Heart left ventricle (tissue), 13 donors: ENCODE measurements around the gene TAB2.

Experiments used
- POLR2A ChIP-seq, 2 donors: fragments of 450-650 bp; IDR thresholded peaks; one replicate each; pipeline ENCODE4 v1.6.1; 2017; ENCODE audit warnings: antibody characterized with exemption in 2 of 2, mild to moderate bottlenecking in 2 of 2, moderate library complexity in 2 of 2
- TF ChIP-seq, protein P1 (sequence below), 12 donors: fragments of 200-600 bp; sonication (generic) in 4 of 12; IDR thresholded peaks; one replicate each; pipeline versions ENCODE4 v1.5.0 to v1.8.0; 2018 to 2022; ENCODE audit warnings: antibody characterized with exemption in 12 of 12, mild to moderate bottlenecking in 5 of 12
- donor health status: ischemic (EF 13 %, LVEDD 7.1; RV severe dilation, severe dysfunction).
- donor health status: DM: no; HTN: yes; CAD: no.
- donor health status: DM: no; HTN: no; CAD: no.
- donor health status: ischemic (EF 25% LVEDD 6.9; RV normal size, moderate dysfunction).
- donor health status: ischemic (EF 25% LVEDD 5.7; RV mildly dilated, moderate dysfunction).
- donor health status: ischemic (EF 35%, LVEDD 5.7; RV mildly dilated, moderate dysfunction).
- donor health status: nonischemic (EF 11% LVEDD 7.7; RV severe dilation, severe dysfunction).
- donor health status: DM: yes; HTN: yes; CAD: no.
- donor health status: PGD.
- donor health status: ischemic (EF 29% LVEDD 5.4; RV normal size, mild dysfunction).
- donor health status: nonischemic (EF 23%, LVEDD 6.1; RV moderate dilation, normal function).

DNA sequence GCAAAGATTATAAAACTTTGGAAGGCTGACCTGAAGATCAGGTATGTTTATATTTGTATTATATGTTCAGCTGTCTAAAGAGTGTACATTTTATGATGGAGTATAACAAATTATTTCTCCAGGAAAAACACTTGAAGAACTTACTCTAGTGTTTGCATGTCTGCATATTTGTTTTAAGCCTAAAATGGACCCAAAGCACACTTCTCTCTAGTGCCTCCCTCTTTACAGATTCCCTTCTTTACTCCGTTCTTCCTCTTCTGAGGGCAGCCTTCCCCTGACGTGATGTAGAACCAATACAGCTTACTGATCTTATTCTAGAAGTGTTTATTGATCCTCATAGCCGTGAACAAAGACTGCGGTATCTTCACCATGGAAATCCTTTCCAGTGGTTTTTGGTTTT lies 96.5 kb downstream of the TAB2 start:
- TF ChIP-seq, protein P1, sequence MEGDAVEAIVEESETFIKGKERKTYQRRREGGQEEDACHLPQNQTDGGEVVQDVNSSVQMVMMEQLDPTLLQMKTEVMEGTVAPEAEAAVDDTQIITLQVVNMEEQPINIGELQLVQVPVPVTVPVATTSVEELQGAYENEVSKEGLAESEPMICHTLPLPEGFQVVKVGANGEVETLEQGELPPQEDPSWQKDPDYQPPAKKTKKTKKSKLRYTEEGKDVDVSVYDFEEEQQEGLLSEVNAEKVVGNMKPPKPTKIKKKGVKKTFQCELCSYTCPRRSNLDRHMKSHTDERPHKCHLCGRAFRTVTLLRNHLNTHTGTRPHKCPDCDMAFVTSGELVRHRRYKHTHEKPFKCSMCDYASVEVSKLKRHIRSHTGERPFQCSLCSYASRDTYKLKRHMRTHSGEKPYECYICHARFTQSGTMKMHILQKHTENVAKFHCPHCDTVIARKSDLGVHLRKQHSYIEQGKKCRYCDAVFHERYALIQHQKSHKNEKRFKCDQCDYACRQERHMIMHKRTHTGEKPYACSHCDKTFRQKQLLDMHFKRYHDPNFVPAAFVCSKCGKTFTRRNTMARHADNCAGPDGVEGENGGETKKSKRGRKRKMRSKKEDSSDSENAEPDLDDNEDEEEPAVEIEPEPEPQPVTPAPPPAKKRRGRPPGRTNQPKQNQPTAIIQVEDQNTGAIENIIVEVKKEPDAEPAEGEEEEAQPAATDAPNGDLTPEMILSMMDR (IDR thresholded peaks at IDR 0.05): no peak
- no peak for TF ChIP-seq POLR2A (IDR thresholded peaks at IDR 0.05)
